NCI-H2029 treated with DMSO at 0.1 percent for 48 hours (cell line): Measurements from ENCODE around the gene DEPDC1.
"Not testable (repeated sequence)": the region's sequence is repeated elsewhere in the genome, so short reads cannot be mapped to it uniquely, and the experiment has no call there.

Source experiments
- DNase-seq: peaks from one replicate; lab custom pipeline; 2025; lab: John Stamatoyannopoulos, UW

The DEPDC1 gene

DNA sequence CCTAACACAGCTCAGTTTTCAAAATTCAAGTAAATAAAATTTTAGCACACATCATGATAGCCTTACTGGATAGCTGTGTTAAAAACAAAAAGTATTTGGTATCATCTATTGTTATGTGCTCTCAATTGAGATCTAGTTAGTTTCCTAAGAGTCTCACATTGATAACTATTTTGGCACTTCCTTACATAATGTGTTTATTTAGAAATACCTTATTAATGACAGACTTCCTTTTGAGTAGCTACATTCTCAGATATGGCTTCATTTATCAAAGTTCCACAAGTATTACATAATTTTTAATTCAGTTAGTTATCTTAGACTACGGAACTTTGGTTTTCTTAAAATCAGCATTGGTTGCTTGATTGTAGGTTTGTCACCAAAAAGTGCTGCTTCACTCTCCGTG, 20.3 kb downstream of the DEPDC1 start:
- not testable (repeated sequence) for DNase-seq

DNA sequence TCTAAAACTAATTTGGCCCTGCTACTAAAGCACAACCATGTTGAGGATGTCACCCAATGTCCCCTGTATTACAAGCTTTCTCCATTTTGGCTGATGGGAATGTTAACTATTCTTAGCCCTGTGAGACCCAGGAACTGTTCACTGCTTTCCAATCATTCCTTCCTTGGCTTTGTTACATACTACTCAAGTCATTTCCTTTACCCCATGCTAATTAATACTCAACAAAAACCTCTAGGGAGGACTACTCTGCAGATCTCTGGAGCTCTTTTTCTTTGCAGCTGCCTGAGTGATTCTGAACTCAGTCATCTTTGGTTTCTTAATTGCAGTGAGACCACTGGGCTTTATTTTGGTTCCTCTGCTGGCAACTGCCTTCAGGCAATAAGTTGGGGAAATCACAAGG, 23.8 kb downstream of the DEPDC1 start:
- DNase-seq: no peak

DNA sequence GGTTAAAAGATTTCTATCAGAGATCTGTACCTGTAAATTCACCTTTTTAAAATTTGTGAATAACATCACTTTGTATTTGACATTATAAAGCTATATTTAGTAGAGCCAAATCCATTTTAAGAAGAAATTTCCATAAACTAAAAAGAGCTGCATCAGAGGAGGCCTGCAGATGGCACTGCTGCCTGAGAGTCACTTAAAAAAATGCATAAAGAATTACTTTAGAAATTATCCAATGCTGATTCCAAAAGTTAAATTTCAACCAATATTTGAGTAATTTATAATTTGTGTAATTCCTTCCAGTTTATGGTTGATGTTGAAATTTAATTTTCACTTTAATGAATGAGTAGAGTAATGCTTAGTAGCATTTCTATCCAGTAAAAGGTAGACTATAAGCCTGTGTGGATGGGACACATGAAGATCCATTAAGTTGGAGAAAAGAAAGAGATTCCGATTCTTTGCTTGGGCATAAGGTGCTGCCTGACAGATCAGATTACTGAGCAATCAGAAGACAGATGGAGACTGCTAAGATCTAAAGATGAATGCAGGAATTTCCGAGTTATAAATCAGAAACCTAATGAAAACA, 26.4 kb downstream of the DEPDC1 start:
- DNase-seq: no peak

DNA sequence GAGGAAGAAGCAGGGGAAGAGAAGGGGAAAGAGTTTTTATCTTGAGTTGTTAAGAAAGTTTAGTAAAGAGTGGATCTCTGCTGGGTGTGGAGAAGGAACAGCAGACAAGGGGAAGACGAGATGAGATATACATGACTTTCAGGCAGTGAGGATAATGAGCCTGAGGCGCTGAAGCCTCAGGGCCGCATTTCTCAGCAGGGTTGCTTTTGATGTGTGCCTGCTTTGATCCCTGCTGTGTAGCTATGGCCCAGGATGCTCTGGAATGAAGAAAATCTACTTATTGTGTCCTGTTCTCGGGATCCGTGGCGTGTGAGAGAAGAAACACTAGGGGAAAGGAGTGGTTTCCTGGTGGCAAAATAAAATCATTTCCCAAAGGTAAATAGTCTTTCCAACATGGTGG, 32.0 kb downstream of the DEPDC1 start:
- no peak for DNase-seq

DNA sequence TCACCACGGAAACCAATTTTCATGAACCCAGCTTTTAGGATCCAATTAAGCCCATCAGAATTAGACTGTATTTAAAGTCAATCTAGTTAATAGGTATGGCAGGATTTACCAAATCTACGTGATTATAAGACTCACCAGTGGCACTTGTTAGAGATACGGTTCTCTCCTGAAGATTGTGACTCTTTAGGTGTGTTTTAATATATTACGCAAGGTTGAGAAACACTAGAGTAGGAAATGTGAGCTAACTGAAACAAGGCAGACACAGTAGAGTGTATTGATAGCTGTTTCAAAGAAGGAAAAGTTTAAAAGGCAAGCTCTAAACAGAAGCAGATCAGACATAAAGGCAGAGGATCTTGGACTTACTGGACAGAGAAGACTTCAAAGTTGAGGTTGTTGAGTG, 35.9 kb downstream of the DEPDC1 start:
- DNase-seq: no peak

DNA sequence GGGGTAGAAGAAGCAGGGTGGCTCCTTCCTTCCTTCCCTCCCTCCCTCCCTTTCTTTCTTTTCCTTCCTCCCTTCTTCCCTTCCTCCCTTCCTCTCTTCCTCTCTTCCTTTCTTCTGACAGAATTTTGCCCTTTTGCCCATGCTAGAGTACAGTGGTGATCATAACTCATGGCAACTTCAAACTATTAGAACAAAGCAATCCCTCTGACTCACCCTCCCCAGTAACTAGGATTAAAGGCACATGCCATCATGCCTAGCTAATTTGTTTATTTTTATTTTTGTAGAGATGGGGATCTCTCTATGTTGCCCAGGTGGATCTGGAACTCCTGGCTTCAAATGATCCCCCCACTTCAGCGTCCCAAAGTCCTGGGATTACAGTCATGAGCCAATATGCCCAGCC, 37.1 kb downstream of the DEPDC1 start:
- DNase-seq: no peak

DNA sequence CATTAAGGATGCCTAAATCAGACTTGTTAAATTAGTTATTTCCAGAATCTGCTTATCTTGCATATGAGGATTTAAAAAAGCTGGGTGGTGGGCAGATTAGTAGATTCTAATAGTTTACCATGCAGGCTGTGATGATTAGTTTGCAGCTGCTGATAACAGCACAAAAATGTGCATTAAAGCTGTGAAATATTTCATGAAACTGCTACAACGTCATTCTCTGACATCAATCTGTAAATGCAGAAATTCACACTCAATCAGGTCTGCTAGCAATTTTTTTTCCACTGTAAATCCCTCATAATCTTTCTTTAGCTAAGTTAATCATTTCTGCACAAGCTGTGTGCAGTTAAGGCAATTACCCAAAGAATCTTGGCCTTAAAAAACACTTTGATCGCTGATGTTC, 37.8 kb downstream of the DEPDC1 start:
- no peak for DNase-seq

DNA sequence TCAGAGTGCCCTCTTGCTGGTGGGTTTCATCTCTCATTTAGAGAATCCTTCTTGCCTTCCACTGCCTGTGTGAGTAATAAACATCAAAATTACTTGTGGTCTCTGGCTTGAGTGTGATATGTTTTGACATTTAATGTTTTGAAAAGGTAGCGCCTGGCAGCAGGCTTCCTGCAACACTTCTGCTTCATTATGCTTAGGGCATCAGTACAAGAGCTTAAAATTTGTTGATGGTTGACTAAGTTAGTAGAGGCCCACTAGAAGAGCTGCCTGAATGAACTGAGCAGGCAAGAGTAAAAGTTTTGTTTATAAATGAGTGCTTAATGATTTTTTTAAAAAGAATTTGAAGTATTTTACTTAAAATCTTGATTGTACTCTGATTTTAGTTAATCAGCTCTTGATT, 40.7 kb downstream of the DEPDC1 start:
- DNase-seq: no peak

DNA sequence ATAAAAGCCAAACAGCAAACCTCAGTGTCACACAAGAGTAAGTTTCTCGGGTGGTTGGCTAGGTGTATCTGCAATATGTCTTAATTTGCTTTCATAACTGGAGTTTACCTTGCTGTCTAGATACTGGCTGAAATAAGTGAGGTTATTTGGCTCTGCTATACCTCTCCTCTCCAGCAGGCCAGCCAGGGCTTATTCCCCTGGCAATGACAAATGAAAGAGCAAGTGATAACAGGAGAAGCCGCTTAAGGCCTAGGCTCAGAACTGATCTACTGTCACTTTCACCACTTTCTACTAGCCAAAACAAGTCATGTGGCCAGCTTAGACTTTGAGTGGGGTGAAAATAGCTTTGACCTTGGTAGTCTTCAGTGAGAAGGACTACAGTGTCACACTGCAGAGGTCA, 42.3 kb downstream of the DEPDC1 start:
- no peak for DNase-seq

DNA sequence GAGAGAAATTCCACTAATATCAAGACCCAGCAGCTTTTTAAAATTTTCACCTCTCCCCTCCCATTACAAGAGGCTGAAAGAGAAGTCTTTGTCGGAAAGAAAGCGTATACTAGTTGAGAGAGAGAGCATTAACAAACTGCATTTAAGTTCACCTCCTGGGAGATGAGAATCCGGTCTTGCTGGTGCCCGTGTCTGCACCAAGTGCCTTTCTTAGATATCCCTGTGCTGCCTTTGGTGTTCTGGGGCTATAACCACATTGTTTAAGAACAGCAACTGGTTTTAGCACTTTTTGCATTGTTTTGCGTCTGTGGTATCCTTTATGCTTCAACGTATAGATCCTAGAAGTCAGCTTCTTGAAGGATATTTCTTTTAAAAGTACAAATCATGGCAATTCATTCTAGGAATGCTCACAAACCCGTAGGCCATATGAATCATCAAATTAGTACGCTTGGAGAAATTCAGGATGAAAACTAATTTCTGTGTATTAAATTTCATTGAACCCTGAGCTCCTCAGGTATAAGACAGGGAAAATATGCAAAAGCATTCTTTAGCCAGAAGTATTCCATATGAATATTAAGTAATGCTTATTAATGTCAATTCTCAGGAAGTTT, 43.7 kb downstream of the DEPDC1 start:
- no peak for DNase-seq

DNA sequence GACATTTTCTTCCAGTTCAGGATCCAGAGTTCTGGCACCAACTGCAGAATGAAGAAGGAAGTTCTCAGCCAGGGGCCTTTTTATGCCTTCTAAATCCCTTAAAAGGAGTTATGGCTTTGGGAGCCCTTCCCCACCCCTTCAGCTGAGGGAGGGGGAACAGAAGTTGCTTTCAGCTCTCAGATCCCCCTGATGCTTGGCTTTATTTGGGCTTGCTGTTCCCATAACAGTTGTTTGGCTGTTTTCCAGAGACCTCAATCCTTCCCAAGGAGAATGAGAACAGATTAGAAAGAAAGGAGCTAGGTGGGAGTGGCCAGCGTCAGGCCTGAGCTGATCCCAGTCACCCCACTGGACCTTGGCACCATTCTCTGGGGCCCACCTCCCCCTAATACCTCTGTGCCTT, 47.0 kb downstream of the DEPDC1 start, which contains the start of gene RPE65:
RPE65 (minus strand) TSS at position 54 of the 400 bp plus-strand sequence; CDS start at position 5, 49 bp downstream.
- DNase-seq: no peak

DNA sequence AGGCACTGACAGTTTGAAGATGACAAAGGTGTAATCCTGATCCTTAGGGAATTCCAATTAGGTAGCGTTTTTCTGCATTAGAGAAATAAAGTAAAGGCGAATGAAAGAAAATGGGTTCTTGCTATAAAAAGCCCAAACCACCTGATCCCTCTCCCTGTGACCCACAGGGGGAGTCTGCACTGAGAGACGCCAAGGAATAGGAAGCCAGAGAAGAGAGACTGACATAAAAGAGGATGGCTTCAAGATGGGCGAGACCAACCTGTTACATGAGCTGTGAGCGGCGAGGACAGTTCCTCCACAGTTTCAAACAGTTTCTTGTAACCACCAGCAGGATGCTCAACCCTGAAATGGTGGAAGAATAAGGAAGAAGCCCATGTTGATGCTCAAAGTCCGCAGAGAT, 48.5 kb downstream of the DEPDC1 start:
- DNase-seq: no peak

DNA sequence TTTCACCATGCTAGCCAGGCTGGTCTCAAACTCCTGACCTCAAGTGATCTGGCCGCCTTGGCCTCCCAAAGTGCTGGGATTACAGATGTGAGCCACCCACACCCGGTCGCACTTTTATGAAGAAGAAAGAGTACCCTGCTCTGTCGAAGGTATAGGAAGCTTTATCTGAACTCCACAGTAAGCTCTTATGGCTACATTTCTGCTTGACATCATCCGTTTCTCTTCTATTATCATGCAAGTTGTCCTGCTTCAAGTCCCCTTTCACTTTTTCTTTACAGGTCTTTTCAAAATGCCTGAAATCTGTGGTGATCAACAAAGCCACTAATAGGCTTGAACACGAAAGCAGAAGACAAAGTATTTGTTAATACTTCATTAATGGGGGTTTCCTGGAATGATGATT, 51.2 kb downstream of the DEPDC1 start:
- no peak for DNase-seq

DNA sequence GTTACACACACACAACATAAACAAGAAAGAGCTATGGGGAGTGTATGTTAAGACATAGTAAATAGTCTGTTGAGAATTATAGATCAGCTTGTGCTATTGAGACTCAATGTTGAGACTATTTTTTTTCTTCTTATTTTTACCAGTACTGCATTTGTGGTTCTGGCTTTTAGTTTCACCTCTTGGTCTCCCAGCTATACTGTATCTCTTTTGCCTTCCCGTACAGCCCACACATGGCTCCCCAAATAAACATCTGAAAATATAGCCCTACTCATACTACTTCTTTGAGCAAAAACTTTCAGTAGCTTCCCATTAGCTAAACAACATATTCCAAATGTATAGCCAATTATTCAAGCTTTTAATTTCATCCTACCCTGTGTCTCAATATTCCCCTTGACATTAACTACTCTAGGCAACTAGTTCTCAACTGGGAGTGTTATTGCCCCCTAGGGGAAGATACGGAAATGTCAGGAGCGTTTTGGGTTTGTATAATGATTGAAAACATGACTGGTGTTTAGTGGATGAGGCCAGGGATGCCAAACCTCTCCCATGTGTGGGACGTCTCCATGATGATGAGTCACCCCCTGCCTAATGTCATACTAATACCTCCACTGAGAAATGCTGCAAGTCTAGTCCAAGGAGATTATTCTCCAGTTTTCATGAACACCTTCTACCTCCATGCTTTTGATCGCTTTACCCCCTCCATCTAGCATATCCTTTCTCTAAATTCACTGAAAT, 53.9 kb downstream of the DEPDC1 start:
- no peak for DNase-seq

DNA sequence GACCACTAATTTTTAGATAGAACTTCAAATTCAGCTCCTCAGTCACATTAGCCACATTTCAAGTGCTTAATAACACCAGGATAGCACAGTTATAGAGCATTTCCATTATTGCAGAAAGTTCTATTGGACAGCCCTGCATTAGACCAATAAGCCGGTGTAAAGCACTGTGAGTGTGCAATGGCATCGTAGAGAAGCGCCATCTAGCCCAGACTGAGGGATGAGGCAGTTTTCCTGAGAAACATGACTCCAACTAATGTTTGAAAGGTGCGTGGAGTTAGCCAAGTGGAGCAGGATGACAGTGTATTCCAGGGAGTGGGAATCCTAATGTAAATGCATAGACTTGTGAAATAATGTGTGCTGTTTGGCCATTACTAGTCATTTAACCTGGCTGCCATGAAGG, 54.9 kb downstream of the DEPDC1 start:
- no peak for DNase-seq

DNA sequence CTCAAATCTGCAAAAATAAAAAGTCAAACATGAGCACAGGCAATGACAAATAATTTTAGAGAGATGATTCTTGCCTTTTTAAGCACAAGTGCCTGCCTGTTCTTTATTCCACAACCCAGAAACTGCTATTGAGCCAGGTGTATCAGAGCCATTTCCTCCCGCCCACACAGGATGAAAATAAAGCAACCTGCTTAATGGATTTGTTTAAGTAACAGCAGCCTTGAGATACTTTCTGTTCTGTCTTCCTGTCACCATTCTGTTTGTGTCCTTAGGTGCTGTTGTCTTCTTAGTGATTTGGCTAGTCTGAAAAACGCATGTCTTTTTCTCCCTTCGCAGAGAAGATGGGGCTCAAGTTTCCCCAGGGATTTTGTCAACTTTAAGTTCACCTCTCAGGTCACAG, 58.6 kb downstream of the DEPDC1 start:
- DNase-seq: no peak

DNA sequence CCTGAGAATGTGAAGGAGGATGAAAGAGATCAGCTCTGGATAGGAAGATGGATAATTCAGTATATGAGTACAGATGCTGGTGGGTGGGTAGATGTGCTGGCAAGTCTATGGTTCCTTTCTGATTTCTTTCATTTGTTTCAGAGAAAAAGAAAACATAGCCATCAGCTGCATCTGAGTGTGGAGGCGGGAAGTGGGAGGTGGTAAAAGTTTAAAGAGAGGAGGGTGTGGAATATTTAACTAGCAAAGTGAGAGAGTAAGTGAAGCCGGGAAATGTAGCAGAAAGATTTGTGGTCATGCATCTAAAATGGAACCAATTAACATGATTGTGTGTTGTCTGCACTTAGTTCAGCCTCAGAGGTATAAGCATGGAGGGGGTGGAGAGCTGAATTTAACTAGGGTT, 63.5 kb downstream of the DEPDC1 start:
- no peak for DNase-seq

DNA sequence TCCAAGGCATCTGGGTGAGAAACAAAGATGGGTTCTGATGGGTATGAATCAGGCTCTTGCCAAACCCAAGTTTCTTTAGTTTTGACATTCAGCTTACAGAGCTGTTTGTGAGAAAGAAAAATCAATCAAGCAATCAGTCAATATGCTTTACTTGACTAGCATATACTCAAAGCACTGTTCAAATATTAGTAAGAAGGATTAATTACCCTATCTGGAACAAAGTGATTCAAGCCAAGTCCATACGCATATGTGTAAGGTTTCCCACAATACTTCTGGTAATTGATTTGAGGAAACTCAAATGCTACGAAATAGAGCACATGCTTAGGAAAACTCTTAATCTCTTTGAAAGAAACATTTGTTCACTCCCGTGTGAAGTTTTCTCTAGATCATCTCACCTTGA, 65.8 kb downstream of the DEPDC1 start:
- no peak for DNase-seq

DNA sequence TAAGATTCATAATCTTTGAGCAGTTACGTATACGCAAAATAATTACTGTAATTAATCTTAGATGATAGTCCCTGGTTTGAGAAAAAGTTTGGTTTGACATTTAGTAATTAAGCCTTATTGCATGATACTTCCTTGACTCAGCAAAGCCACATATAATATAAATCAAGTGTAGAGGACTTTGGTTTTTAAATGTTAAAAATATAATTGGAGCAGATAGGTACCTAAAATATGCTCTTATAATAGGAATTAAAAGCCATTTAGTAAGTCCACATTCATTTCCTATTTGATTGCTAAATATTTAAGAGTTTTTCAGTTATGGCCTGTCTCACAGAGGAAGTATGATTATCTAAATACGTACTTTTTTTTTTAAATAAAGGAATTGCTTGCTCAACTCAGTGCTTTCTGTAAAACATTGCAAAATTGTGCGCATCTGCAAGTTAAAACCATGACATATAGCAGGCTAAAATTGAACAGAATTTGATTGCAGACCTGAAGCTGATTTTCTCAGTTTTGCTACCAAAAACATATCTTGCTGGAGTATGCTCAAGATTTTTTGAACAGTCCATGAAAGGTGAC, 67.6 kb downstream of the DEPDC1 start:
- DNase-seq: no peak

DNA sequence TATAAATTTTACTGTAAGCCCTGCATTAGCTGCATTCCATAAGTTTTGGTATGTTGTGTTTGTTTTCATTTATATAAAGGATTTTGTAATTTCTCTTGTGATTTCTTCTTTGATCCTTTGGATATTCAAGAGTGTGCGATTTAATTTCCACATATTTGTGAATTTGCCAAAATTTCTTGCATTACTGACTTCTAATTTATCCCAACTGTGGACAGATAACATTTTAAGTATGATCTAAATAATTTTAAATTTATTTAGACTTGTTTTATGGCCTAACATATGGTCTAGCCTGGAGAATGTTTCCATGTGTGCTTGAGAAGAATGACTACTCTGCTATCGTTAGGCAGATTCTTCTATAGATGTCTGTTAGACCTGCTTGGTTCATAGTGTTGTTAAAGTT, 70.3 kb downstream of the DEPDC1 start:
- no peak for DNase-seq
